Measurements from ENCODE around the gene FDX2. TPM values are rescaled to one million over a fixed set of nuclear protein-coding genes. Genes with fewer than 3 reads are reported as not detected.

Gene FDX2
- total and polyA plus RNA-seq, 2 of the 13 experiments (the other 11 are each of a cell fraction or from before 2014, with no cell fraction given) = 21.0 to 24.7 TPM

DNA sequence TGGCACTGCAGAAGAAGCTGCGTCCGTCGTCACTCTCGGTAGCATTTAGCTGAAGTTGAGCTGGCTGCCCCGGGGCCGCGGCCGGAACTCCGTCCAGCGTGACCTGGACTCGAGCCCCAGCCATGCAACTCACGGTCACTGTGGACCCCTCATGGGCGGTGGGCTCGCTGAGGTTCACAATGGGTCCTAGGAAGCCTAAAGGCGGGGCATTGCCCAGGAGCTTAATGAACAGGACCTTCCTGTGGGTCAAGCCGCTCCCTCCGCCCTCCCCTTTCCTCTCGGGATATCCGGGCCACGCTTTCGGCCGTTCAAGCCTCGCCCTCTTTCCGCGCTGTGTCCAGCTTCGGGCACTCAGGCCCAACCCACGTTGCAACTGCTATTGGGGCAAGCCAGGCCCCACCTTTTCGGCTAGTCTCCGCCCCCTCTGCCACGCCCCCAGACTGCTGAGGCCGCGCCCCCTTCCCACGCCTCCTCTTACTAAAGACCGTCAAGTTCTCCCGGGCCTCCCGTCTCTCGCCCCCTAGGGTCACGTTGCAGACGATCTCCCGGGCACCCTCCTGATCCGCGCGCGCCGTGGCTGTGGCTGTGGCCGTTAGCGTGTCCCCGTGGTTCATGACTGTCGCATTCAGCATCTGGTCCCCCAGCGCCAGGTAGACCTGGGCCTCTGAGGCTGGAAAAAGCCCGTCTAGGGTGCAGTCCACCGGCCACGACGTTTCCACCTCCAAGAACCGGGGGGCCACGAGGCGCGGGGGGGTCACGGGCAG is 19.0 kb upstream of the FDX2 start (continued):
- TF ChIP-seq, protein P1, sequence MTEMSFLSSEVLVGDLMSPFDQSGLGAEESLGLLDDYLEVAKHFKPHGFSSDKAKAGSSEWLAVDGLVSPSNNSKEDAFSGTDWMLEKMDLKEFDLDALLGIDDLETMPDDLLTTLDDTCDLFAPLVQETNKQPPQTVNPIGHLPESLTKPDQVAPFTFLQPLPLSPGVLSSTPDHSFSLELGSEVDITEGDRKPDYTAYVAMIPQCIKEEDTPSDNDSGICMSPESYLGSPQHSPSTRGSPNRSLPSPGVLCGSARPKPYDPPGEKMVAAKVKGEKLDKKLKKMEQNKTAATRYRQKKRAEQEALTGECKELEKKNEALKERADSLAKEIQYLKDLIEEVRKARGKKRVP (CRISPR knock-in tag; IDR thresholded peaks at IDR 0.05) = no peak
- TF ChIP-seq RAD51 (IDR thresholded peaks at IDR 0.05; ENCODE audit: borderline replicate concordance) (no peak), ZFP36 (IDR thresholded peaks at IDR 0.05; ENCODE audit: borderline replicate concordance, low read depth, low read length, partially characterized antibody) (no peak), ETV6 (CRISPR knock-in tag; conservative IDR thresholded peaks at IDR 0.05) (no peak), NFIC (IDR thresholded peaks at IDR 0.05; ENCODE audit: low read length) (no peak), NPAS2 (CRISPR knock-in tag; IDR thresholded peaks at IDR 0.05; ENCODE audit: borderline replicate concordance) (no peak), HNRNPH1 (optimal IDR thresholded peaks at IDR 0.05; ENCODE audit: low read depth, low read length) (no peak), FOXK2 (IDR thresholded peaks at IDR 0.05) (no peak), TAF15 (IDR thresholded peaks at IDR 0.05; ENCODE audit: low read depth, low read length, poor library complexity, severe bottlenecking) (peak; percentile 70), ZNF33A (CRISPR knock-in tag; IDR thresholded peaks at IDR 0.05; ENCODE audit: borderline replicate concordance) (no peak), DPF2 (CRISPR knock-in tag; IDR thresholded peaks at IDR 0.05; ENCODE audit: borderline replicate concordance, low read depth) (no peak), EHMT2 (IDR thresholded peaks at IDR 0.05; ENCODE audit: borderline replicate concordance, low read depth, low read length) (no peak), MBNL3 (CRISPR knock-in tag; conservative IDR thresholded peaks at IDR 0.05) (no peak)
- TF ChIP-seq, protein P2, sequence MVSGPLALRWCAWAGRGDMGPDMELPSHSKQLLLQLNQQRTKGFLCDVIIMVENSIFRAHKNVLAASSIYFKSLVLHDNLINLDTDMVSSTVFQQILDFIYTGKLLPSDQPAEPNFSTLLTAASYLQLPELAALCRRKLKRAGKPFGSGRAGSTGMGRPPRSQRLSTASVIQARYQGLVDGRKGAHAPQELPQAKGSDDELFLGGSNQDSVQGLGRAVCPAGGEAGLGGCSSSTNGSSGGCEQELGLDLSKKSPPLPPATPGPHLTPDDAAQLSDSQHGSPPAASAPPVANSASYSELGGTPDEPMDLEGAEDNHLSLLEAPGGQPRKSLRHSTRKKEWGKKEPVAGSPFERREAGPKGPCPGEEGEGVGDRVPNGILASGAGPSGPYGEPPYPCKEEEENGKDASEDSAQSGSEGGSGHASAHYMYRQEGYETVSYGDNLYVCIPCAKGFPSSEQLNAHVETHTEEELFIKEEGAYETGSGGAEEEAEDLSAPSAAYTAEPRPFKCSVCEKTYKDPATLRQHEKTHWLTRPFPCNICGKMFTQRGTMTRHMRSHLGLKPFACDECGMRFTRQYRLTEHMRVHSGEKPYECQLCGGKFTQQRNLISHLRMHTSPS (CRISPR knock-in tag; IDR thresholded peaks at IDR 0.05; ENCODE audit: low read depth) = 0 out of 2 replicates have a peak, but pooled peaks have one; percentile 55
- TF ChIP-seq, protein P3, sequence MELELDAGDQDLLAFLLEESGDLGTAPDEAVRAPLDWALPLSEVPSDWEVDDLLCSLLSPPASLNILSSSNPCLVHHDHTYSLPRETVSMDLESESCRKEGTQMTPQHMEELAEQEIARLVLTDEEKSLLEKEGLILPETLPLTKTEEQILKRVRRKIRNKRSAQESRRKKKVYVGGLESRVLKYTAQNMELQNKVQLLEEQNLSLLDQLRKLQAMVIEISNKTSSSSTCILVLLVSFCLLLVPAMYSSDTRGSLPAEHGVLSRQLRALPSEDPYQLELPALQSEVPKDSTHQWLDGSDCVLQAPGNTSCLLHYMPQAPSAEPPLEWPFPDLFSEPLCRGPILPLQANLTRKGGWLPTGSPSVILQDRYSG (CRISPR knock-in tag; IDR thresholded peaks at IDR 0.05) = no peak
- TF ChIP-seq, protein P4, sequence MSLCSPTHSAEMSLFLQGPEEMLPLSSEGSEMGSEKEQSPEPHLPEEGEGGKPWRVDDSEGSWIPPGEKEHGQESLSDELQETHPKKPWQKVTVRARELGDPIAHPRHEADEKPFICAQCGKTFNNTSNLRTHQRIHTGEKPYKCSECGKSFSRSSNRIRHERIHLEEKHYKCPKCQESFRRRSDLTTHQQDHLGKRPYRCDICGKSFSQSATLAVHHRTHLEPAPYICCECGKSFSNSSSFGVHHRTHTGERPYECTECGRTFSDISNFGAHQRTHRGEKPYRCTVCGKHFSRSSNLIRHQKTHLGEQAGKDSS (CRISPR knock-in tag; IDR thresholded peaks at IDR 0.05; ENCODE audit: borderline replicate concordance, low read depth) = no peak
- TF ChIP-seq, protein P5, sequence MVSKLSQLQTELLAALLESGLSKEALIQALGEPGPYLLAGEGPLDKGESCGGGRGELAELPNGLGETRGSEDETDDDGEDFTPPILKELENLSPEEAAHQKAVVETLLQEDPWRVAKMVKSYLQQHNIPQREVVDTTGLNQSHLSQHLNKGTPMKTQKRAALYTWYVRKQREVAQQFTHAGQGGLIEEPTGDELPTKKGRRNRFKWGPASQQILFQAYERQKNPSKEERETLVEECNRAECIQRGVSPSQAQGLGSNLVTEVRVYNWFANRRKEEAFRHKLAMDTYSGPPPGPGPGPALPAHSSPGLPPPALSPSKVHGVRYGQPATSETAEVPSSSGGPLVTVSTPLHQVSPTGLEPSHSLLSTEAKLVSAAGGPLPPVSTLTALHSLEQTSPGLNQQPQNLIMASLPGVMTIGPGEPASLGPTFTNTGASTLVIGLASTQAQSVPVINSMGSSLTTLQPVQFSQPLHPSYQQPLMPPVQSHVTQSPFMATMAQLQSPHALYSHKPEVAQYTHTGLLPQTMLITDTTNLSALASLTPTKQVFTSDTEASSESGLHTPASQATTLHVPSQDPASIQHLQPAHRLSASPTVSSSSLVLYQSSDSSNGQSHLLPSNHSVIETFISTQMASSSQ (IDR thresholded peaks at IDR 0.05; ENCODE audit: low read depth) = no peak
- TF ChIP-seq, protein P5 (CRISPR knock-in tag; IDR thresholded peaks at IDR 0.05; ENCODE audit: borderline replicate concordance) = no peak
